HG02763 (cell line): ENCODE data around the gene AMDHD2.

Experiments
- ATAC-seq: cut with Tn5 transposase; IDR thresholded peaks from one replicate; pipeline ENCODE4 v1.9.1; 2021; ENCODE audit warnings: mild to moderate bottlenecking, moderate library complexity; ENCODE audit not compliant: unreplicated experiment

Gene AMDHD2

GRCh38 chr16:2515180-2515851, 4.9 kb upstream of the AMDHD2 start:
- ATAC-seq: no peak

GRCh38 chr16:2516391-2517240, 3.6 kb upstream of the AMDHD2 start:
- ATAC-seq: no peak

- no peak for ATAC-seq
Measured at GRCh38 chr16:2517954-2518605, 2.1 kb upstream of the AMDHD2 start.

GRCh38 chr16:2518823-2519710, 1.1 kb upstream of the AMDHD2 start:
- ATAC-seq: no peak

GRCh38 chr16:2519711-2520080, 475 bp upstream of the AMDHD2 start:
- no peak for ATAC-seq

GRCh38 chr16:2520784-2521531, 787 bp downstream of the AMDHD2 start:
- ATAC-seq: no peak

GRCh38 chr16:2523801-2524231, 3.6 kb downstream of the AMDHD2 start:
- ATAC-seq: no peak

GRCh38 chr16:2524339-2524938, 4.3 kb downstream of the AMDHD2 start:
- ATAC-seq: no peak

- ATAC-seq: no peak
Measured at GRCh38 chr16:2526135-2526534, 6.0 kb downstream of the AMDHD2 start.

- ATAC-seq: no peak
Measured at GRCh38 chr16:2527071-2527783, 7.1 kb downstream of the AMDHD2 start.

- no peak for ATAC-seq
Measured at GRCh38 chr16:2527784-2528100, 7.6 kb downstream of the AMDHD2 start.

- ATAC-seq: no peak
Measured at GRCh38 chr16:2528161-2529060, 8.2 kb downstream of the AMDHD2 start.

- ATAC-seq: no peak
Measured at GRCh38 chr16:2529061-2529931, 9.1 kb downstream of the AMDHD2 start.

- ATAC-seq: no peak
Measured at GRCh38 chr16:2529961-2530628, 9.9 kb downstream of the AMDHD2 start.

GRCh38 chr16:2530629-2531318, 10.6 kb downstream of the AMDHD2 start:
- ATAC-seq: no peak

- no peak for ATAC-seq
Measured at GRCh38 chr16:2531371-2531695, 11.2 kb downstream of the AMDHD2 start, which contains the start of gene CEMP1. TSS of gene CEMP1 (minus strand) at chr16:2531408. CDS start at chr16:2531073, 335 bp downstream.
